HG03097 (cell line): ENCODE results near the gene TRIM54.

Experiments
- ATAC-seq: cut with Tn5 transposase; IDR thresholded peaks from one replicate; pipeline ENCODE4 v1.9.1; 2021; ENCODE audit not compliant: unreplicated experiment, low FRiP score

The TRIM54 gene

GRCh38 chr2:27281855-27282559 is at the start of gene TRIM54:
Gene TRIM54 (plus strand): TSS chr2:27282429. CDS start chr2:27282732, 303 bp downstream.
- ATAC-seq = no peak

GRCh38 chr2:27233341-27233740 is 48.9 kb upstream of the TRIM54 start:
- no peak for ATAC-seq

- ATAC-seq = no peak
These were observed 46.1 kb upstream of the TRIM54 start for GRCh38 chr2:27236136-27236535.

- no peak for ATAC-seq
These were observed 45.6 kb upstream of the TRIM54 start for GRCh38 chr2:27236626-27237025.

GRCh38 chr2:27237341-27237945 is 44.8 kb upstream of the TRIM54 start:
- no peak for ATAC-seq

- no peak for ATAC-seq
These were observed 43.3 kb upstream of the TRIM54 start for GRCh38 chr2:27238976-27239375.

- ATAC-seq = no peak
These were observed 41.8 kb upstream of the TRIM54 start for GRCh38 chr2:27240406-27240805.

- ATAC-seq = no peak
These were observed 40.2 kb upstream of the TRIM54 start for GRCh38 chr2:27241761-27242613.

- no peak for ATAC-seq
These were observed 39.6 kb upstream of the TRIM54 start for GRCh38 chr2:27242614-27242951.

GRCh38 chr2:27243391-27244130 is 38.7 kb upstream of the TRIM54 start:
- ATAC-seq = no peak

- no peak for ATAC-seq
These were observed 37.1 kb upstream of the TRIM54 start for GRCh38 chr2:27245116-27245515.

GRCh38 chr2:27245626-27246025 is 36.6 kb upstream of the TRIM54 start:
- no peak for ATAC-seq

- no peak for ATAC-seq
These were observed 34.3 kb upstream of the TRIM54 start for GRCh38 chr2:27247893-27248292.

- ATAC-seq = no peak
These were observed 32.9 kb upstream of the TRIM54 start for GRCh38 chr2:27249159-27249890.

GRCh38 chr2:27249891-27250651 is 32.2 kb upstream of the TRIM54 start:
- no peak for ATAC-seq

- no peak for ATAC-seq
These were observed 31.4 kb upstream of the TRIM54 start for GRCh38 chr2:27250652-27251379.

- no peak for ATAC-seq
These were observed 30.5 kb upstream of the TRIM54 start for GRCh38 chr2:27251766-27252165.

- ATAC-seq = no peak
These were observed 27.0 kb upstream of the TRIM54 start for GRCh38 chr2:27255187-27255586.

GRCh38 chr2:27255660-27256059 is 26.6 kb upstream of the TRIM54 start:
- no peak for ATAC-seq
